Large intestine (tissue), 3 donors: ENCODE measurements around the gene CDH23. TPM values are rescaled to one million over a fixed set of nuclear protein-coding genes. Genes with fewer than 3 reads are reported as not detected.

Experiments used
- DNase-seq, 2 donors: peaks; one replicate each; pipeline versions ENCODE4 v3.0.0 to v3.0.0-alpha.2; 2013
- H3K27ac ChIP-seq: one replicate; pipeline ENCODE4 v1.5.1; 2013; ENCODE audit warnings: low read length
- H3K27me3 ChIP-seq: 2 replicates; pipeline ENCODE4 v1.6.1; 2013; ENCODE audit warnings: low read length; ENCODE audit not compliant: control insufficient read depth, insufficient read depth
- H3K36me3 ChIP-seq: 2 replicates; pipeline ENCODE4 v1.6.1; 2013; ENCODE audit warnings: low read length; ENCODE audit not compliant: control insufficient read depth, insufficient read depth
- H3K4me1 ChIP-seq: one replicate; pipeline ENCODE4 v1.6.1; 2013; ENCODE audit warnings: low read length; ENCODE audit not compliant: control insufficient read depth, insufficient read depth
- H3K4me3 ChIP-seq: one replicate; pipeline ENCODE4 v1.5.1; 2013; ENCODE audit warnings: low read length
- H3K9me3 ChIP-seq: one replicate; pipeline ENCODE4 v1.6.1; 2013; ENCODE audit warnings: mild to moderate bottlenecking, low read depth, low read length, moderate library complexity; ENCODE audit not compliant: control insufficient read depth
- WGBS: methylation state at CpG from one replicate; pipeline ENCODE4 v1.1.5; 2013; ENCODE audit warnings: low lambda C conversion rate; ENCODE audit not compliant: insufficient coverage; 5-methylcytosine and 5-hydroxymethylcytosine counted together
- polyA plus RNA-seq: library from polyadenylated mRNA; unstranded; fragments of 120-200 nt; gene quantifications from one replicate; pipeline ENCODE4 v1.2.1, GENCODE V29; 2013

CDH23 gene
- polyA plus RNA-seq, 1 donor: 1.7 TPM

- no CpG with 5 or more reads among the region's 5 CpGs for WGBS
- H3K27ac ChIP-seq: no peak overlapping the region
These were observed 214.4 kb downstream of the CDH23 start for GRCh38 chr10:71611131-71611530.

DNA sequence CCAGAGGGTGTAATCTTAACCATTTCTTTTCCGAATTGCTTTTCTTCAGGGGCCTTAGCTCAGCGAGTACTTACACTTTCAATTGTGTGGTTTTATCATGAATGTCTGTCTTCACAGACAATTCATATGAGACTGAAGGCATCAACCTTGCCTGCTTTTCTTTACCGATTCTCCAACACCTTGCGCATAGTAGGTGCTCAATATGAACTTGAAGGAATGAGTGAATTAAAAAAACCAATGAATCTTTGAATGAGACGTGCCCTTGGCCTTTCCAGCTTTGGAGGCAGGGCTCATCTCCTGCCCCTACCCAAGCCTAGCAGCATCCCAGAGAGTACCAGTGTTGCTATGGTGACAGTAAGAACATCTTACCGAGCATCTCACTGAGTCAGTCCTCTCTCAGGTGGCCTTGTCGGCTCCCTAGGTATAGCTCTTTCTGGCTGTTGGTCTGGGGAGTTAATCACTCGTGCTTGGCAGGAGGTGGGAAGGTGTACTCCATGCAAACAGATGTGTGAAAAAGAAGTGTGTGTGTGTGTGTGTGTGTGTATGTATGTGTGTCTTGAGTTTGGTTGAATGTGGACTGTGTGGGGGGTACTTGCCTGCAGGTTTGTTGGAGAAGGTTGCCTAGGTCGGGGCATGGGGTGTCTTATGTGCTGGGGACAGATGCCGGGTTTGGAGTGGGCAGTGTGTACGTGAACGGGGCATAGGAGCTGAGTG, 215.1 kb downstream of the CDH23 start:
- WGBS: 100% methylated on average over 3 of the region's 12 CpGs
- DNase-seq: no peak
- no peak overlapping the region for H3K4me3 ChIP-seq

More at GRCh38 chr10:71611131-71611530, 214.4 kb downstream of the CDH23 start:
- H3K36me3 ChIP-seq: no peaks in the 10 kb centered on the region
- H3K9me3 ChIP-seq: no peaks in the 10 kb centered on the region
- no peak for DNase-seq
- peaks cover 12% of the 10 kb centered on the region for H3K4me1 ChIP-seq
- no peaks in the 10 kb centered on the region for H3K27me3 ChIP-seq
- no peak overlapping the region for H3K4me3 ChIP-seq

DNA sequence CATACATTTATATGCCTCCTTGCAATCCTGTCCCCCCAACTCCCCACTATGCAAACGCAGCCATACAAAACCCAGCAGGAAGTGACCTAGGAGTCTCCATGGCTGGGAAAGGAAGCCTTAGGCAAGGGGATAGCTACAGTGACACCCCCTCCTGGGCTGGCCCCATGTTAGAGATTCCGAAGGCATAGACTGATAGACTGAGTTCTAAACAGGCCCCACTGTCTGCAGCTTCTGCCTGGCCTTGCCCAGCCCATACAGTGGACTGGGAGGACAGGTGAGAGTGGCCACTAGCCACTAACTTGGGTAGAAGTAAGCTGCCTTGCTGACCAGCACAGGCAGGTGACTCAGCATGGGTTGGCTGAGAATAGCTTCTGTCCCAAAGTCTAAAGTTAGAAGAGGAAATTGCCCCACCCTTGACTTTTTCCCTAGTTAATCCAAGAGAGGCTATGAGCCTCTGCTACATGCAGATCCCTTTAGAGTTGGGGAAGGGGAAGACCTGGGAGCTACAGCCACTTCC, 216.6 kb downstream of the CDH23 start:
- Histone ChIP-seq H3K27me3 (no peaks in the 10 kb centered on the region), H3K36me3 (no peaks in the 10 kb centered on the region), H3K4me3 (no peak overlapping the region), H3K4me1 (peaks cover 12% of the 10 kb centered on the region), H3K27ac (peak overlapping the region; percentile 57), H3K9me3 (no peaks in the 10 kb centered on the region)
- WGBS: no CpG with 5 or more reads among the region's 2 CpGs
- DNase-seq: peak; percentile 78 to 90

More for the DNA sequence above, 215.1 kb downstream of the CDH23 start:
- no peaks in the 10 kb centered on the region for H3K36me3 ChIP-seq
- H3K4me1 ChIP-seq: peaks cover 12% of the 10 kb centered on the region
- no peaks in the 10 kb centered on the region for H3K27me3 ChIP-seq
- no peak overlapping the region for H3K27ac ChIP-seq
- no peaks in the 10 kb centered on the region for H3K9me3 ChIP-seq

- Histone ChIP-seq H3K9me3 (no peaks in the 10 kb centered on the region), H3K4me3 (no peak overlapping the region), H3K4me1 (peaks cover 12% of the 10 kb centered on the region), H3K36me3 (no peaks in the 10 kb centered on the region), H3K27me3 (no peaks in the 10 kb centered on the region), H3K27ac (peak overlapping the region; percentile 57)
- no peak for DNase-seq
- WGBS: no CpG with 5 or more reads among the region's 4 CpGs
These were observed 217.2 kb downstream of the CDH23 start for GRCh38 chr10:71613877-71614276.

GRCh38 chr10:71614946-71615345, 218.2 kb downstream of the CDH23 start:
- Histone ChIP-seq H3K9me3 (no peaks in the 10 kb centered on the region), H3K36me3 (no peaks in the 10 kb centered on the region), H3K4me1 (peaks cover 12% of the 10 kb centered on the region), H3K27ac (no peak overlapping the region), H3K4me3 (no peak overlapping the region), H3K27me3 (no peaks in the 10 kb centered on the region)
- WGBS: 83% methylated on average over 1 of the region's 5 CpGs
- no peak for DNase-seq

DNA sequence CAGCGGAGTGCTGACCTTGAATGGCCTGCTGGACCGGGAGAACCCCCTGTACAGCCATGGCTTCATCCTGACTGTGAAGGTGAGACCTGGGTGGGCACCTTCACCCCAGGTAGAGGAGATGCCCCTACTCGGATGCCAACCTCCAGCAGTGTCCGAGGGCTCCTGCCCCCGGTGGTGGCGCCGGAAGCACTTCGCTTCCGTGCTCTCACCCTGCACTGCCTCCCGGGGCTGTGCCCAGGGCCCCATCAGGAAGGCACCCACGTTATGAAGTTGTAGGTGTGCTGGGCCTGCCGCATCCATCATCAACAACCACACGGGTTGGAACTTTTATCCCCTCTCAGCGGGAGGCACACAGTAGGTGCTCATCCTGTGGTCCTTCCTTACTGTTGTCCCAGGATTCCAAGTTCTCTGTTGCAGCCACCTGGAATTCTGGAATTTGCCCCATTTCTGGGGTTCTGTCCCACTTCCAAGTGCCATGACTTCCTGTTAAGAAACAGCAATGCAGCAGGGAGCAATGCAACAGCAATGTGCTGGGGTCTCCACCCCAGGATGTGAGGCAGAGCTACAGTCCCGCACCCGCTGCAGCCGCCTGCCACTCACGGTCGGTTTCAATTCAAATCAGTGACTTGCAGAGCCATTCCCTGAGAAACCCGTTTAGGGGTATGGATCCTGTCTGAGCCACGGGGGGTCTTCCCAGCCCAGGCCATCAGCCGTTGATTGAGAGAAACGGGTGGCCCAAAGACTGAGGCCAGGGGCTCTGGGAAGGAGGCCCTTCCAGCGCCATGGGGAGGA, 219.0 kb downstream of the CDH23 start:
- Histone ChIP-seq H3K9me3 (no peaks in the 10 kb centered on the region), H3K4me1 (peaks cover 12% of the 10 kb centered on the region), H3K4me3 (no peak overlapping the region), H3K27ac (no peak overlapping the region), H3K36me3 (no peaks in the 10 kb centered on the region), H3K27me3 (no peaks in the 10 kb centered on the region)
- DNase-seq: no peak
- WGBS: no CpG with 5 or more reads among the region's 24 CpGs

- no peaks in the 10 kb centered on the region for H3K27me3 ChIP-seq
- no peaks in the 10 kb centered on the region for H3K9me3 ChIP-seq
- no peak overlapping the region for H3K27ac ChIP-seq
- WGBS: 83% methylated on average over 1 of the region's 12 CpGs
- H3K4me3 ChIP-seq: no peak overlapping the region
- peaks cover 21% of the 10 kb centered on the region for H3K4me1 ChIP-seq
- H3K36me3 ChIP-seq: no peaks in the 10 kb centered on the region
- peak in 1 of 2 donors; percentile 55 for DNase-seq
These were observed 220.3 kb downstream of the CDH23 start for GRCh38 chr10:71616817-71617654.

GRCh38 chr10:71618176-71618575, 221.5 kb downstream of the CDH23 start:
- Histone ChIP-seq H3K27ac (no peak overlapping the region), H3K36me3 (no peaks in the 10 kb centered on the region), H3K4me3 (no peak overlapping the region), H3K4me1 (peaks cover 30% of the 10 kb centered on the region), H3K9me3 (no peaks in the 10 kb centered on the region), H3K27me3 (no peaks in the 10 kb centered on the region)
- no CpG with 5 or more reads among the region's 6 CpGs for WGBS
- no peak for DNase-seq

- Histone ChIP-seq H3K4me1 (peaks cover 30% of the 10 kb centered on the region), H3K36me3 (no peaks in the 10 kb centered on the region), H3K27ac (no peak overlapping the region), H3K27me3 (no peaks in the 10 kb centered on the region), H3K9me3 (no peaks in the 10 kb centered on the region), H3K4me3 (no peak overlapping the region)
- no CpG with 5 or more reads among the region's 8 CpGs for WGBS
- no peak for DNase-seq
These were observed 221.9 kb downstream of the CDH23 start for GRCh38 chr10:71618598-71618997.

DNA sequence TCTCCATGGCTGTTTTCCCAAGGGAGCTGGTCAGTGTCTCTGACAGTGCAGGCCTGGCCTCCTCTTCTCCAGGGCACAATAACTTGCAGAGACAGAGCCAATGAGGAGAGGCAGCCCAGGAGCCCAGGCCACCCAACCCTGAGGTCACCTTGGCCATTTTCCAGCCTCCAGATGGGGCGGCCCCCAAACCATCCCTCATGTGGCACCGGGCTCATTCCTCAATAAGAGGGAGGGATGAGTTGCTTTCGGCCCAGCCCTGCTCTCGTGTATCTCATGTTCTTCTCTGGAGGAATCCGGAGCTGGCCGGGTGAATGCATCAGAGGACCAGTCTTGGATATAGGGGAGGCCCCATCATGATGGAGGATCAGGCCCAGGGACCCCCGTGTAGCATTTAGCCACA, 223.9 kb downstream of the CDH23 start:
- 50% methylated on average over 1 of the region's 7 CpGs for WGBS
- no peak overlapping the region for H3K4me3 ChIP-seq
- no peak overlapping the region for H3K27ac ChIP-seq
- H3K9me3 ChIP-seq: no peaks in the 10 kb centered on the region
- H3K4me1 ChIP-seq: peaks cover 30% of the 10 kb centered on the region
- no peak for DNase-seq
- no peaks in the 10 kb centered on the region for H3K36me3 ChIP-seq
- no peaks in the 10 kb centered on the region for H3K27me3 ChIP-seq
